ENCODE data around the gene PLD1. TPM values are rescaled to one million over a fixed set of nuclear protein-coding genes. Genes with fewer than 3 reads are reported as not detected.

Gene PLD1
- total RNA-seq, 1 donor from 2014 or later, result 29.1 TPM

DNA sequence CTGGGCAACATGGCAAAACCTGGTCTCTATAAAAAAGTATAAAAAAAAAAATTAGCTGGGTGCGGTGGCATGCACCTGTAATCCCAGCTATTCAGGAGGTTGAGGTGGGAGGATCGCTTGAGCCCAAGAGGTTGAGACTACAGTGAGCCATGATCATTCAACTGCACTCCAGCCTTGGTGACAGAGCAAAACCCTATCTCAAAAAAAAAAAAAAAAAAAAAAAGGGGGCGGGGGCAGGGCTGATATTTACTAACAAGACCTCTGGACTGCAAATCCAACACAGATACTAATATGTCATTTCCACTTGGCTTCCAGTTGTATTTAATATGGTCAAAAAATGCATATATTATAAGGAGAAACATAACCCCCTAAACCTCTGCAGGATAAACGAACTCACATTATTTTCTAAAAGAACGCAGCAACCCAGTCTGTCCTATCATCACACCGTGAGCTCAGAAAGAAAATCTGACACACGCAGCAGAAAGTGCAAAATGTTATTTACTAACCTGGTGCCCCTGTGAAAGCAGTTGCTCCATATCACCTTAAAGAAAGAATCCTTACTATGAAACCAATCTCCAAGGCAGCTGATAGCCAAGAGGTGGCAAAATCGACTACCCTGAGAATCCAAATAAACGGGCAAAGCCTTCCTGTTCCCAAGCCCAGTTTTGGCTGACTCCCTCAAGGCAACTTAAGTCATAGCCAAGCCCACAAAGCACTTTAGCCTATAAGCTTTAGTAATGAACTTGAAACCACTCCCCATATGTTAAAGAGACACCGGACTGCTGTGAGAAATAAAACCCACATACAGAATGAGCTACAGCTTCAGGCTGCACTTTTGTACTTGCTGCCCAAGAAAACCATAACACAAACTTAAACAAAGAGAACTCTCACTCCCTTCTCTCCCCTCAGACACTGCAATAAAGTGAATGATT lies 39.3 kb downstream of the PLD1 start:
- peak overlapping the region; percentile 72 for H3K4me3 Mint-ChIP-seq

DNA sequence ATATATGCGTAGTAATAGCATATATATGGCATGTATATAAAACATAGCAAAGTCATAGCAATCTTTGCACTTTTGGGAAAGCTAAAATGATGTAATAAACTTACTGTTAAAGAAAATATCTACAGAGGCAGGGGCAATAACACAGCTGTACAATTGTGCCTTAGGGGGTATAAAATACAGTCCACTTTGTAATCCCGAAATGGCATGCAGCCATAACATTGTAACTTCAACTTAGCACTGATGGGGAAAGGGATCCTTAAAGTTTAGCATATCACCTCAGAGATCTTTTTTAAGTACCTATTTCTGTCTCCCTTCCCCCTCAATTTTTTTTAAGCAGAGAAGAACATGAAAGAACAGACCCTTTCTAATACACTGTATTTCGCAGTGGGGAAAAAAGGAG lies 40.8 kb downstream of the PLD1 start:
- DNase-seq (ENCODE audit: low spot score in 2 of 2, unreplicated experiment in 2 of 2), result no peak
- no peak overlapping the region for H3K4me3 Mint-ChIP-seq
- H3K9me3 Mint-ChIP-seq, result no peaks in the 10 kb centered on the region
- H3K36me3 Mint-ChIP-seq, result peaks cover 1% of the 10 kb centered on the region
- TF ChIP-seq, protein P1, sequence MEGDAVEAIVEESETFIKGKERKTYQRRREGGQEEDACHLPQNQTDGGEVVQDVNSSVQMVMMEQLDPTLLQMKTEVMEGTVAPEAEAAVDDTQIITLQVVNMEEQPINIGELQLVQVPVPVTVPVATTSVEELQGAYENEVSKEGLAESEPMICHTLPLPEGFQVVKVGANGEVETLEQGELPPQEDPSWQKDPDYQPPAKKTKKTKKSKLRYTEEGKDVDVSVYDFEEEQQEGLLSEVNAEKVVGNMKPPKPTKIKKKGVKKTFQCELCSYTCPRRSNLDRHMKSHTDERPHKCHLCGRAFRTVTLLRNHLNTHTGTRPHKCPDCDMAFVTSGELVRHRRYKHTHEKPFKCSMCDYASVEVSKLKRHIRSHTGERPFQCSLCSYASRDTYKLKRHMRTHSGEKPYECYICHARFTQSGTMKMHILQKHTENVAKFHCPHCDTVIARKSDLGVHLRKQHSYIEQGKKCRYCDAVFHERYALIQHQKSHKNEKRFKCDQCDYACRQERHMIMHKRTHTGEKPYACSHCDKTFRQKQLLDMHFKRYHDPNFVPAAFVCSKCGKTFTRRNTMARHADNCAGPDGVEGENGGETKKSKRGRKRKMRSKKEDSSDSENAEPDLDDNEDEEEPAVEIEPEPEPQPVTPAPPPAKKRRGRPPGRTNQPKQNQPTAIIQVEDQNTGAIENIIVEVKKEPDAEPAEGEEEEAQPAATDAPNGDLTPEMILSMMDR (IDR thresholded peaks at IDR 0.05; ENCODE audit: unreplicated experiment), result no peak
- H3K27me3 Mint-ChIP-seq (ENCODE audit: low read depth), result no peaks in the 10 kb centered on the region
- H3K4me1 Mint-ChIP-seq, result peaks cover 36% of the 10 kb centered on the region
- H3K27ac Mint-ChIP-seq, result no peak overlapping the region

More for the DNA sequence above, 39.3 kb downstream of the PLD1 start:
- Mint-ChIP-seq H3K4me1 (peaks cover 36% of the 10 kb centered on the region), H3K27ac (peak overlapping the region; percentile 91), H3K36me3 (no peaks in the 10 kb centered on the region), H3K9me3 (no peaks in the 10 kb centered on the region), H3K27me3 (ENCODE audit: low read depth) (no peaks in the 10 kb centered on the region)
- DNase-seq (ENCODE audit: low spot score in 2 of 2, unreplicated experiment in 2 of 2), result no peak
- TF ChIP-seq, protein P1 (IDR thresholded peaks at IDR 0.05; ENCODE audit: unreplicated experiment), result no peak

DNA sequence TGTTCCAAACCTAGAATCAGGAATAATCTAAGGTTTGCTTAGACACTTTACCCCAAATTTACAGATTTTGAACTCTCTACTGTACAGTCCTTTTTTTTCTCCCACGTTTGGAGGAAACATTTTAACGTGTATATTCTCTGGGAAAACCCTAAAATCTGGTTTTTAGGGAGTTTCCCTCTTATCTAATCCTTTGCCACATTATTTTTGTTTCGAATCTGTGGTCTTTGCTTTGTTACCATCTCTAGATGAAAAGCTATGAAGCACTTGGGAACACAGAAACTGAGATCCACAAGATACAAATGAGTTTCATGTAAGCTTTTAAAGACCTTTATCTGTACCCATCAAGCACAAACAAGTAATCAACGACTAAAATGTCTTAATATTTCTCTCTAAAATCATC lies 41.3 kb downstream of the PLD1 start:
- TF ChIP-seq, protein P1 (IDR thresholded peaks at IDR 0.05; ENCODE audit: unreplicated experiment), result no peak
- peak overlapping the region; percentile 17 for H3K27ac Mint-ChIP-seq
- H3K9me3 Mint-ChIP-seq, result no peaks in the 10 kb centered on the region
- no peaks in the 10 kb centered on the region for H3K27me3 Mint-ChIP-seq (ENCODE audit: low read depth)
- peaks cover 36% of the 10 kb centered on the region for H3K4me1 Mint-ChIP-seq
- H3K36me3 Mint-ChIP-seq, result peaks cover 1% of the 10 kb centered on the region
- DNase-seq (ENCODE audit: low spot score in 2 of 2, unreplicated experiment in 2 of 2), result no peak
- no peak overlapping the region for H3K4me3 Mint-ChIP-seq

DNA sequence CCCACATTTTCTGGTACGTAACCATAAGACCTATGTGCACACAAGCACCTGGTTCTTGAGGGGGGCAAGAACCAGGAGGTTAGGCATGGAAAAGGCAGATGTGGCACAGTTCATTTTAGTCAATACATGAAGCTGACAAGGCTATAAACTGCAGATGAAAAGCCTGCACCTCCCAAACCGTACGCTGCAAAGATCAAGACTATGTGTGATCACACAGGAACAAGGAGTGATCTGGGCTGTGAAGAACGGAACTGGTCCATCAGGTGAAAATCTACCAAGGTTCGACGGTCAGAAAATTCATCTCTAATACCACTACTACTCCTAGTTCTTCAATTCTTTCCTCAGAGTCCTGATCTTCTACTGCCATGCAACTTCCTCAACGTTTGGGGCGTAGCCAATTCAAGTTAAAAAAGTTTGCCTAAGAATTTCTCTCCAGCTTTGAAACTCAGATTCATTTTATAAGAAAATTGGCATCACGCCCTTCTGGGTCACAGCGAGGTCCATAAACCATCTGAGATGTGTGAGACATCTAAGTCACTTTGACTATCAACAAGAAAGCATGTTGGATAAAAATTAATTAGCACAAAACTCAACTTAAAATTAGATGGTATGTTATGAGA lies 41.9 kb downstream of the PLD1 start:
- H3K27me3 Mint-ChIP-seq (ENCODE audit: low read depth), result no peaks in the 10 kb centered on the region
- H3K9me3 Mint-ChIP-seq, result no peaks in the 10 kb centered on the region
- TF ChIP-seq, protein P1 (IDR thresholded peaks at IDR 0.05; ENCODE audit: unreplicated experiment), result no peak
- no peak for DNase-seq (ENCODE audit: low spot score in 2 of 2, unreplicated experiment in 2 of 2)
- peaks cover 36% of the 10 kb centered on the region for H3K4me1 Mint-ChIP-seq
- H3K4me3 Mint-ChIP-seq, result no peak overlapping the region
- no peak overlapping the region for H3K27ac Mint-ChIP-seq
- peaks cover 1% of the 10 kb centered on the region for H3K36me3 Mint-ChIP-seq

DNA sequence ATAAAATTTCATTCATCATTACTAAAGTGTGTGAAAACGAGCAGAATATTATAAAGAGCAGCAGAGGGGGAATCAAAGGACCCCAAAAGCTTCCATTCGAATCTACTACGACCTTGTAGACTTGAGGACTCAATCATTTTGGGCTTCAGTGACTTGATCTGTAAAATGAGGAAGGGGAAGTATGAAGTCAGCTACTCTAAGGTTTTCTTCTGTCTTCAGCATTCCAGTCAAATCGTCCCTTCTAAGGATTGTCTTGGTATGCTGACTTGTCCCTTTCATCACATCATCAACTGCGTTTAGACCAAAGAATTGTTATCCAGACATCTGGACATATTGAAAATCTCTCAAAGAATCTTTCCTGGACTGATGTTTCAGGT lies 44.8 kb downstream of the PLD1 start:
- Mint-ChIP-seq H3K27ac (no peak overlapping the region), H3K4me1 (peaks cover 19% of the 10 kb centered on the region), H3K36me3 (peaks cover 1% of the 10 kb centered on the region), H3K27me3 (ENCODE audit: low read depth) (no peaks in the 10 kb centered on the region), H3K9me3 (no peaks in the 10 kb centered on the region), H3K4me3 (no peak overlapping the region)
- DNase-seq (ENCODE audit: low spot score in 2 of 2, unreplicated experiment in 2 of 2), result no peak
- TF ChIP-seq, protein P1 (IDR thresholded peaks at IDR 0.05; ENCODE audit: unreplicated experiment), result no peak

Data from mesothelial cell of epicardium (in vitro differentiated cells).